Measurements from ENCODE around the gene TMEM178B. TPM values are rescaled to one million over a fixed set of nuclear protein-coding genes. Genes with fewer than 3 reads are reported as not detected.

TMEM178B gene
- total and polyA plus RNA-seq, 2 of the 4 experiments (the other 2 are of a cell fraction) = under 0.01 to 0.05 TPM

DNA sequence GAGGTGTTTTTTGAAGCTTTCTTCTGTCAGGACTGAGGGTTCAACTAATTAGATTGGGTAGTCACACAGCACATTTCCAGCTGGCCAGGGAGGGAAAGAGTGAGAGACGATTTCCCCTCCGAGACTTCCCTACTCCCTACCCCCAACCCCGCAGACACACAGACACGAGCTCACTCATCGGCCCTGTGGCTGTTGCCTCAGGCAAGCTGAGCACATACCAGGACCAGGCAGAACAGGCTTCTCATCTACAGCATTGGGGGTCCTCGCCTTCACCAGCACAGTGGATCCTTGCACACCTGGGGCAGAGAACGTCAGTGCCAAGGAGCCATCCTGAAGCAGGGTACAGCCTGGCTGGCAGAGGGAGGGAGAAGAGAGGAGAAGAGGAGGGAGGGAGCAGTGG lies 144.1 kb downstream of the TMEM178B start:
- no peak overlapping the region for H2BK15ac ChIP-seq (ENCODE audit: low read depth, low read length)
- H3K36me3 ChIP-seq (ENCODE audit: control insufficient read depth, insufficient read depth, low read length) = no peaks in the 10 kb centered on the region
- no peak overlapping the region for H4K5ac ChIP-seq (ENCODE audit: low read depth, low read length)
- CTCF ChIA-PET = no interaction called here
- H3K4ac ChIP-seq (ENCODE audit: low read depth, low read length) = no peak overlapping the region
- POLR2A ChIA-PET (ENCODE audit: unreplicated experiment) = no interaction called here
- DNase-seq (no peak), ATAC-seq (ENCODE audit: low read depth) (no peak)
- no peak overlapping the region for H2AK5ac ChIP-seq (ENCODE audit: low read depth, low read length)
- intact Hi-C loops (cut with micrococcal nuclease) (no loop called here), dilution Hi-C loops (cut with HindIII; ENCODE audit: low sequenced_read_pairs, unreplicated experiment) (no loop called here), in situ Hi-C loops (cut with MboI; ENCODE audit: low sequenced_read_pairs) (no loop called here)
- H2AFZ ChIP-seq (replicated peaks; ENCODE audit: low read length, poor library complexity) = no peak overlapping the region
- TF ChIP-seq CHD1 (IDR thresholded peaks at IDR 0.05; ENCODE audit: low read depth, low read length) (no peak), MXI1 (IDR thresholded peaks at IDR 0.05; ENCODE audit: borderline replicate concordance, low read depth, low read length) (no peak), FOS (IDR thresholded peaks at IDR 0.05; ENCODE audit: low read depth, low read length) (no peak), SMC3 (IDR thresholded peaks at IDR 0.05; ENCODE audit: low read depth, low read length) (no peak), NFE2L2 (IDR thresholded peaks at IDR 0.05; ENCODE audit: low read depth, low read length) (no peak), MAFK (IDR thresholded peaks at IDR 0.05; ENCODE audit: low read depth, low read length) (no peak), POLR2A (IDR thresholded peaks at IDR 0.05; ENCODE audit: low read depth, low read length) (no peak), CEBPB (IDR thresholded peaks at IDR 0.05; ENCODE audit: low read depth, low read length) (no peak)
- TF ChIP-seq, protein P1, sequence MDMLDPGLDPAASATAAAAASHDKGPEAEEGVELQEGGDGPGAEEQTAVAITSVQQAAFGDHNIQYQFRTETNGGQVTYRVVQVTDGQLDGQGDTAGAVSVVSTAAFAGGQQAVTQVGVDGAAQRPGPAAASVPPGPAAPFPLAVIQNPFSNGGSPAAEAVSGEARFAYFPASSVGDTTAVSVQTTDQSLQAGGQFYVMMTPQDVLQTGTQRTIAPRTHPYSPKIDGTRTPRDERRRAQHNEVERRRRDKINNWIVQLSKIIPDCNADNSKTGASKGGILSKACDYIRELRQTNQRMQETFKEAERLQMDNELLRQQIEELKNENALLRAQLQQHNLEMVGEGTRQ (IDR thresholded peaks at IDR 0.05; ENCODE audit: low read depth, low read length) = no peak
- no CpG with 5 or more reads among the region's 7 CpGs for WGBS, 2 experiments (ENCODE audit: extremely low coverage in 2 of 2, insufficient read length in 1 of 2)
- no peak overlapping the region for H3K14ac ChIP-seq (replicated peaks; ENCODE audit: low read depth, low read length)
- H3K27me3 ChIP-seq (ENCODE audit: control insufficient read depth, insufficient read depth, low read length) = no peaks in the 10 kb centered on the region
- no TSS peak for BruUV-seq (replicated peaks)
- no peak overlapping the region for H3K9ac ChIP-seq (ENCODE audit: low read depth, low read length)
- H3K18ac ChIP-seq (ENCODE audit: low read depth, low read length) = no peak overlapping the region
- no peak overlapping the region for H2BK20ac ChIP-seq (ENCODE audit: low read depth, low read length)
- H3K9me1 ChIP-seq (ENCODE audit: insufficient read depth, low read length) = no peaks in the 10 kb centered on the region
- no peak overlapping the region for H2BK120ac ChIP-seq (ENCODE audit: low read depth, low read length)
- no peak overlapping the region for H3K4me2 ChIP-seq (ENCODE audit: low read depth, low read length)
- H3K27ac ChIP-seq (ENCODE audit: insufficient read depth, low read length) = no peak overlapping the region
- H3K4me1 ChIP-seq (ENCODE audit: control insufficient read depth, insufficient read depth, low read length) = no peaks in the 10 kb centered on the region
- H4K91ac ChIP-seq (ENCODE audit: insufficient read depth, low read depth, low read length) = no peak overlapping the region
- H2AK9ac ChIP-seq (replicated peaks; ENCODE audit: low read depth, low read length, poor library complexity) = no peak overlapping the region
- H3K79me1 ChIP-seq (ENCODE audit: low read depth in 1 of 2, low read length in 2 of 2) = no peaks in the 10 kb centered on the region
- no peaks in the 10 kb centered on the region for H4K20me1 ChIP-seq (ENCODE audit: insufficient read depth, low read length)
- peaks cover 16% of the 10 kb centered on the region for H3K9me3 ChIP-seq (ENCODE audit: control insufficient read depth, insufficient read depth, low read length)
- no peak overlapping the region for H3K23ac ChIP-seq (ENCODE audit: low read depth, low read length)
- H3K4me3 ChIP-seq (ENCODE audit: insufficient read depth, low read depth, low read length) = no peak overlapping the region
- H3K56ac ChIP-seq (ENCODE audit: extremely low read depth, insufficient read depth, low read length) = no peak overlapping the region
- no peak overlapping the region for H2BK5ac ChIP-seq (ENCODE audit: low read depth, low read length, poor library complexity, severe bottlenecking)
- no peak overlapping the region for H4K8ac ChIP-seq (ENCODE audit: low read depth in 2 of 2, low read length in 2 of 2)

Measured in IMR-90 (cell line).